Dermis microvascular lymphatic vessel endothelial cell (primary cell): ENCODE measurements around the gene EREG. TPM values are rescaled to one million over a fixed set of nuclear protein-coding genes. Genes with fewer than 3 reads are reported as not detected.
"Not testable (repeated sequence)": the region's sequence is repeated elsewhere in the genome, so short reads cannot be mapped to it uniquely, and the experiment has no call there.

Experiments used
- DNase-seq, 2 donors: peaks; one replicate each; pipeline versions ENCODE4 v3.0.0 to v3.0.0-alpha.2; 2010; ENCODE audit warnings: low read depth in 2 of 2
- total RNA-seq: library from RNA; depleted of rRNA; stranded (reverse); fragments of >200 nt; gene quantifications from 2 replicates; pipeline ENCODE4 v1.2.1, GENCODE V29; 2014

The EREG gene
- total RNA-seq, 1 donor from 2014 or later: under 0.01 TPM

- DNase-seq: no peak
These were observed 24.5 kb downstream of the EREG start for GRCh38 chr4:74389494-74389893.

- no peak for DNase-seq
These were observed 25.7 kb downstream of the EREG start for GRCh38 chr4:74390677-74391076.

DNA sequence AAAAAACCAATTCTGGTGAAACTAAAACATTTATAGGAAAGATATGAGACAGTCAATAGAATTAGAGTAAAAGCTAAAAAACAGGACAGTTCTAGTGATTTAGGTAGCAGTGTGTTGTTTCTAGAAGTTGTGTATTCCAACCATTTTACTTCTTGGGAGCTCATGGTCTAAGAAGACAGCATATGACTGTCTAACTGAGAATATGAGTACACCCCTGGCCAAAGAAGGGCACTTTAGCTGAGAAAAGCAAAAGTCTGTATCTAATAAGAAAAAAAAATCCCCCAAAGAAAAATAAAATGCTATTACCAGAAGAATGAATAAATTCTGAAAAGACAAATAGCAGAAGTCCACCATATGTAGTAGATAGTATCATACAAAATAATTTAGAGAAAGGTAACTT is 26.4 kb downstream of the EREG start:
- no peak for DNase-seq

DNA sequence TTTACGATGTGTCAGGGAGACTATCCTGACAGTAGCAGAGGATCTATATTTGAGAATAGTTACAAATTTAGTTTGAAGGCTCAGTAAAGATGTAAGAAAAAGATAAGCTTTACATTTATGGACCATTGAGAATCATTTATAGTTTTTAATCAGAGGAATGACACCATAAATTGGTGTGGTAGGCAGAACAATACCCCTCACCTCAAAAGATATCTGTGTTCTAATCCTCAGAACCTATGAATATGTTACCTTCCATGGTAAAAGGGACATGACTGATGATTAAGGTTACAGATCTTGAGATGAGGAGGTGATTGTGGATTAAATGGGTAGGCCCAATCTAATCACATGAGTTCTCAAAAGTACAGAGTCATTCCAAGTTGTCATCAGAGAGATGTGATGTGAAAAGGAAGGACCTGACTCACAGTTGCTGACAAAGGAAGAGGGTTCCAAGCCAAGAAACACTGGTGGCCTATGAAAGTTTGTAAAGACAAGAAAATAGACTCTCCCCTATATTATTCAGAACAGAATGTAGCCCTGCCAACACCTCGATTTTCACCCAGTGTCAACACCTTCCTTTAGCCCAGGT is 27.0 kb downstream of the EREG start:
- DNase-seq: peak in 1 of 2 donors; percentile 93

DNA sequence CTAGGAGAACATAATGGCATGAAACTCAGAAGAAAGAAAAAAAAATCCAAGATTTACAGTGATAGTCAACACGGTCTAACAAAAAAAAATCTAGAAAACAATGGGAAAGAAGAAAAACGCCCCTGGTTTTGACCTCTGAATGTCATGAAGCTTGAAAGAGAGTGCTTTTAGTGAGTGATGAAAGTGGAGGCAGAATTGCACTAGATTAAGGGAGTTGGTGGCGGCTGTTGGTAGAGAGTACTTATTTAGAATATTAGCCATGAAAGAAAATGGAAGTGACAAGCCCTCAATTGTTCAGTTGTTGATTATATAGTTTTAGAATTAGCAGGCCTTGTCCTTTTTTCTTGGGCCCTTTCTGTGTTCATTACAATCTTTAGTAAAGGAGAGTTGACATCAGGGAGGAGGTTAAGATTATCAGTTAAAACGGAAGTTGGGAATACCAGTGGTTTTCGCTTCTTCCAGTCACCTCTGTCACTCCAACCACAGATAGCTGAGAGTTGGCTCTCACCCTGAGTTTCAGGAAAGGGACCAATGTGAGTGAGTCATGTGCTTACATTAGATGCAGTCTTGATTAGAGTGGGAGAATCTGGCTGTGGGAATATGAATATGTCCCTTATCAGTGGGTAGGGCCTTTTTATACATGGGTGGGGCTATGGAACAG is 29.7 kb downstream of the EREG start:
- DNase-seq: peak in 1 of 2 donors; percentile 74

GRCh38 chr4:74395633-74396032 is 30.7 kb downstream of the EREG start:
- no peak for DNase-seq

DNA sequence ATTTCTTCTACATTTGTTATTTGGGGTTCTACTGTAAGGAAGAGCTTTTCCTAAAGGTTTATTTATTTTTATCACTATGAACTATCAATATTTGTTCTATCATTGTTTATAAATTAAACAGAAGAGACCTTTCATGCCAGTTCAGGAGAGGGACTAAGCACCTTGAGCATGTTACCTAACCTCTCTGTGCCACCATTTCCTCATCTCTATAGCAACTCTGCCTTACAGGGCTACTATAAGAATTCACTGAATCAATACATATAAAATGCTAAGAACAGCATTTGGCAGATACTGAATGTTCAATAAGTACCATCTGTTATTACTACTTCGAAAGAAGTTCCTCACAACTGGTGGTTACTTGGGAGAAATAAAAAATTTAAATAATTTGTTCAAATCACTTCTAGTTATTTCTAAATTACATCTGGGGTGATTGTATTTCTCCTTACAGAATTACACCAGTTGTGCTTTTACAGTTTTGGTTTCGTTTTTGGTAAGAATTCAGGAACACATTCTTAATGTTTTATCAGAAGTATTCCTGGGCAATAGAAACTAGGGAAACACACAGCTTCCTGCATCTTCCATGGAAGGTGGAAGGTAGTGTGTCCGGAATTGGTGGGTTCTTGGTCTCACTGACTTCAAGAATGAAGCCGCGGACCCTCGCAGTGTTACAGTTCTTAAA is 32.9 kb downstream of the EREG start:
- DNase-seq: no peak

GRCh38 chr4:74398894-74399589 is 34.1 kb downstream of the EREG start:
- not testable (repeated sequence) for DNase-seq

- no peak for DNase-seq
These were observed 35.5 kb downstream of the EREG start for GRCh38 chr4:74400395-74400794.

DNA sequence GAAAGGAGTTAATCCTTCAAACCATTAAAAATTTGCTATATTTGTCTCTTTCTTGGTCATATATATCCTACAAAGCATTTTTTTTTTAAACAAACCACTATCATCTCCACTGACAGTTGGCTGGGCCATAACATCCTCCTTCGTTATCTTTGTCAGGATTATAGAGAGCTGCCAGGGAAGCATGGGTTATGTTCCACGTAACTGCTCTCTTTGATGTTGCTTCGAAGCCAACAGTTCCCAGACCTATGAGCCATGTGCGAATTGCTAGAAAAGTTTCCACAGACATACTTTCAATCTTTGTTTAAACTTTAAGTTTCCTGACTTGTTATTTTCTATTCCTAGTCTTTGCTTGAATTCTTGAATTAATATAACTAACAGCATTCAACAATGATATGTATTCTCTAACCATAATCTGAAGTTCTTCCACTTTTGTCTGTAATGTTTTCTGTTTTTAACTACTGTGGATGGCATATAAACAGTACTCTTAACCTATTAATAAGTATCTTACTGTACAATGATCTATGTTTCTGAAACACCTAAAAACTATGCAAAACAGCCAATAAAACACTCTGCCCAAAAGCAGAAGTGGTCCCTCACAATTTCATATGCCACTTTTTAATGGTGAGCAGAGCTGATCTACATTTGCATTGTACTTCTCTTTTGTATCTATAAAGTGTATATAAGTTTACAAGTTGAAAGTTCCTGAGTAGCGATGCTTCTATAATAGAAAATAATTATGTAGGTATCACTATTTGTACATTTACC is 37.9 kb downstream of the EREG start:
- no peak for DNase-seq

DNA sequence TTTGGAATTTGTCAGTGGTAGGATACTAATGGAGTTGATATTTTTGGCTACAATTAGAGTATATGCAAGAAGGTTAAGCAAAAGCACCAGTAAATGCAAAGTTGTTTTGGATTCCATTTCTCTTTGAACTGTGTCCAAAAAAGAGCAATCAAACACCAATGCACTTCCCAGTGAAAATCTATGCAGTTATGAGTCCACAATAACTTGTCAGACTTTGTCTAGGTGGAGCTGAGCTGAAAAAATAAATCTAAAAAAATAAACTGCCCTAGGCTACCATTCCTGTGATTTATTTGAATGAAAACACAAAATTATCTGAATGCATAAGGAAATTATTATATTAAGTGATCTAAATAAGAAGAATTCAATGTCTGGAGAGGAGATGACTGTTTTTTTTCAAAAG is 42.9 kb downstream of the EREG start:
- DNase-seq: no peak

GRCh38 chr4:74408639-74409038 is 43.7 kb downstream of the EREG start:
- DNase-seq: no peak

DNA sequence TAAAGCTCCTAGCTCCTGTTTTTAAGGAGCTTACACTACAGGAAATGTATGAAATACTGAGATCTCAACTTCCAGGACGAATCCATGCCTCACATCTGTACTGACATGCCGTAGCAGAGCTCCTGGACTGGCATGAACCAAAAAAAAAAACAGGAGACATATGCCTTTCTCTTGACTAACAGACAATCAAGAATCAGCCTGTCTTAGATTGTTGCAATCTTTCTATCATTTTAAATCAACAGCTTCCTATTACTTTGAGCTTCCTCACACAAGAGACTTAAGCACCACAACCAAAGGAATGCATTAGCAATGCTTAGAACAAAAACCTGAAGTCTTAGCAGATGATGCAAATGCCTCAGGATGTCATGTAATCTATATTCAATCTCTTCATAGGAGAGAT is 45.3 kb downstream of the EREG start:
- no peak for DNase-seq

DNA sequence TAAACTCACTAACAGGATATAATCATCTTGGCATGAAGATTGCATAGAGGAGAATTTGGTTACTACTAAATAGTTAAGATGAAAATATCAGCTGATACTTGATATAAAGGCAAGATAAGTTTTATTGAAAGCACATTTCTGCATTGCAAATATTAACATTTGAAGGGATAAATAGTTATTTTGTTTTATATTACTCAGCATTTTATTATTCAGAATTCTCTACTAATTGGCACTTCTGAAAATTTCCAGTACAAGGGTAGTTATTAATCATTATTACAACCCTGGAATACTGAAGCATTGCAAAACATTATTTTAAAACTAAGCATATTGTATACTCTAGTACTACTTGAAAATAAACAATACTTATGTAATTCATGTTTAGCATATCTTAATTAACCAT is 47.3 kb downstream of the EREG start:
- DNase-seq: no peak

- no peak for DNase-seq
These were observed 48.3 kb downstream of the EREG start for GRCh38 chr4:74413265-74413664.

DNA sequence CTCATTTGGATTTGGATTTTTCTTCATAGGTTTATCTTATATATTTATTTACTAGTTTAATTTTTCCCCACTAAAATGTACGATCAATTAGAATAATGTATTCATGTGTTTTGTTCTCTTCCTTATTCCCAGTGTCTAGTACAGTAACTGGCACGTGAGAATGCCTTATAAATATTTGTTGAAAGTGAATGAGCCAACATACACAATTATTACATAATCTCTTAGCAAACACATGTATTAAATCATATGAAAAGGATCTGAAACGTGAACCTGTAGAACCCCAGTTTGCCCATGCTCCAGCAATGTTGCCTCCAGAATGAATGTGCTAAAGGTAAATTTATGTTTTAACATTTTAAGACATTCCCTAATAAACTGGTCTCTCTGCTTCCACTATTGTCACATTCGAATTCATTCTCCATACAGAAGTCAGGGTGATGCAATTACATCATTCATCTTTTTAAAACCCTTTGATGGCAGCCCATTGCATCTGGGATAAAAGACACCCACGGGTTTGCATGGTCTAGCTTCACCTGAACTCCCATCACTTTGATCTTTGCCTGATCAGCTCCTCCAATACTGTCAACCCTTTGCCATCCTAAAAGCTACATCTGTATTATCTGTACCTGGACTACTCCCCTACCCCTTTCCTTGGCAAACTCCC is 49.3 kb downstream of the EREG start:
- DNase-seq: no peak

GRCh38 chr4:74415602-74416300 is 50.8 kb downstream of the EREG start:
- peak in 1 of 2 donors; percentile 22 for DNase-seq

DNA sequence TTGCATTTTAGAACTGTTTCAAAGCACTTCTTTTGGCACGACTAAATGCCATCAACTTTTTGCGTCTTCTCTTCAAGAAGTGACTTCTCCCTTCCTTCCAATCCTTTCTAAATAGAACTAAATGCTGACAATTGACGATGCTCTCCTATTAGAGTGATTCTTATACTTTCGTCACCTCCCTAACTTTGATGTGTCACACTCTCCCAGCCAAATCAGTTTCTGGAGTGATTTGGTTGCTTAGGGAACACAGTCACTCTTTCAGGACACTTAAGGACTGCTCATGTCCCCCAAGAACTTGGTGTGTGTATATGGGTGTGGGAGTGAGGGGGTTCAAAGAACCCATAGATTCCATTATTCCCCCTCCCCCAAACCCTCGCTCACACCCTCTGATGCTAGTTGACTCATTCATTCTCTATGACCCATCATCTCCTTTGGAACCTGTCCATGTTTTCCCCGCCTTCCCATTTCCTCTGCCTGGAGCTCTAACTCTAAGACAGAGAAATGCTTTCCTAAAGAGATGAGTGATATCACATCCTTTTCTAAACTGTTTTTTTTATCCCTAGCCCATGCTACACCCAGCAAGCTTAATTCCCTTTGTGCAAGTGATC is 53.2 kb downstream of the EREG start:
- peak in 1 of 2 donors; percentile 93 for DNase-seq

DNA sequence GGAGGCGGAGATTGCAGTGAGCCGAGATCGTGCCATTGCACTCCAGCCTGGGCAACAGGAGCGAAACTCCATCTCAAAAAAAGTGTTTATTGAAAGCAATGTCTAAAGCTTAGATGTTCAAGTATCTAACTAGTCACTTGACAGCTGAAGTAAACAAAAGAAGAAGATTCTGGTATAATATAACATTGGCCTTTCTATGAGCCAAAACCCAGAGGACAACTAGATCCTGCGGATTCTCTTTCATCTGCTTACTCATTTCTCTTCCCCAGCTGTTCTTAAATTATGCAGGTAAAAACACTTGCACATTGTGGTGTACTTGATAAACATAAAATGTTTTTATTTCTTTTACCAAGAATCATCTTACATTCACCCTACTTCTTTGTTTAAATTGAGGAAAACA is 55.9 kb downstream of the EREG start:
- no peak for DNase-seq

GRCh38 chr4:74423104-74423503 is 58.2 kb downstream of the EREG start:
- peak in 1 of 2 donors; percentile 88 for DNase-seq
